HG02759 (cell line): ENCODE measurements around the gene TOR1A.
"Not testable (repeated sequence)": the region's sequence is repeated elsewhere in the genome, so short reads cannot be mapped to it uniquely, and the experiment has no call there.

ENCODE experiments used
- ATAC-seq: cut with Tn5 transposase; IDR thresholded peaks from one replicate; pipeline ENCODE4 v1.9.1; 2021; ENCODE audit warnings: mild to moderate bottlenecking, moderate library complexity; ENCODE audit not compliant: unreplicated experiment

TOR1A gene

DNA sequence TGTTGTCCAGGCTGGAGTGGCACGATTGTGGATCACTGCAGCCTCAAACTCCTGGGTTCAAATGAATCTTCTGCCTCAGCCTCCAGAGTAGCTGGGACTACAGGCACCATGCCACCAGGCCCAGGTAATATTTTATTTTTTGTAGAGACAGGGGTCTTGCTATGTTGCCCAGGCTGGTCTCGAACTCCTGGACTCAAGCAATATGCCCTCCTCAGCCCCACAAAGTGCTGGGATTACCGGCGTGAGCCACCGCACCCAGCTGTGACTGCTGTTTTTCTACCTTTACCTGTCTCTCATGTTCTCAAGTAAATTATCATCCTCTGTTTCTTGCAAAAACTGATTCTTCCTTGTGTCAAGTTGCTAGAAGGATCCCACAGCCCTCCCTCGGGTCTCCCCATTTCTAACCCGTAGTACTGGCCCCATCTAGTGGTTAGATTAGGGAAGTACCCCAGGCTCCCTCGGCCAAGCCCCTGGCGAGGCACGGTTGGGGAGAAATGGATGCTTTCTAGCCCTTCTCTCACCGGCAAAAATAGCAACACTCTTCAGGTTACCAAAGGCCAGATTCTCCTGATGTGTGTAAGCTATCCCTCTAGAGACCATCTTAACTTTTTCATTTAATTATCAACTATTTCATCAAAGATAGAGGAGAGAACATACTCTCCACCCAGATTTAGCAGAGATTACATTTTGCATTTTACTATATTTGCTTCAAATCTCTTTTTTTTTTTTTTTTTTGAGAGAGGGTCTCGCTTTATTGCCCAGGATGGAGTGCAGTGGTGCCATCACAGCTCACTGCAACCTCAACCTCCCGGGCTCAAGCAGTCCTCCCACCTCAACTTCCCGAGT is 40.2 kb downstream of the TOR1A start:
- ATAC-seq = no peak

- ATAC-seq = no peak
These were observed 42.0 kb downstream of the TOR1A start for GRCh38 chr9:129781981-129782380.

GRCh38 chr9:129781131-129781530 is 42.8 kb downstream of the TOR1A start:
- ATAC-seq = no peak

DNA sequence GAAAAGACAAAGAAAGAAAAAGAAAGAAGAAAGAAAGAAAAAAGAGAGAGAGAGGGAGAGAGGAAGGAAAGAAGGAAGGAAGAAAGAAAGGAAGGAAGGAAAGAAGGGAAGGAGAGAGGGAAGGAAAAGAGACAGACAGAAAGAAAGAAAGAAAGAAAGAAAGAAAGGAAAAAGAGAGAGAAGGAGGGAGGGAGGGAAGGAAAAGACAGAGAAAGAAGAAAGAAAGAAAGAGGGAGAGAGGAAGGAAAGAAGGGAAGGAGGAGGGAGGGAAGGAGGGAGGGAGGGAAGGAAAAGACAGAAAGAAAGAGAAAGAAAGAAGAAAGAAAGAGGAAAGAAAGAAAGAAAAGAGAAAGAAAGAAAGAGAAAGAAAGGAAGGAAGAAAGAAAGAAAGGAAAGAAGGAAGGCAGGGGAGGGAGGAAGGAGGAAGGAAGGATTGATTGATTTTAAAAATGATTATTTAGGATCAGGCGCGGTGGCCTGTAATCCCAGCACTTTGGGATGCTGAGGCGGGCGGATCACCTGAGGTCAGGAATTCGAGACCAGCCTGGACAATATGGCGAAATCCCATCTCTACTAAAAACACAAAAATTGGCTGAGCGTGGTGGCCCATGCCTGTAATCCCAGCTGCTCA is 44.3 kb downstream of the TOR1A start:
- no peak for ATAC-seq

GRCh38 chr9:129778469-129778868 is 45.5 kb downstream of the TOR1A start:
- ATAC-seq = no peak

DNA sequence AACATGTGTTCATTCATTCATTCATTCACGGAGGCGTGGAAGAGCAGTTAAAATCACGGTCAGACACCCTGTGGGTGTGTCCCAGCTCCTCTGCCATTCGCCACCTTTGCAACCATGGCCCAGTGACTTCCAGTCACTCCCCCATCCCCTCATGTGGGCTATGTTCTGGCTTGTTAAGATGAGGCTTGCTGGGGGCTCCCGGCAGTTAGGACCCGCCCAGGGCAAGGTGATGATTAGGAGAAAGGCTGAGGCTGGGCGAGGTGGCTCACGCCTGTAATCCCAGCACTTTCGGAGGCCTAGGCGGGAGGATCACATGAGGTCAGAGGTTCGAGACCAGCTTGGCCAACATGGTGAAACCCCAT is 46.2 kb downstream of the TOR1A start:
- ATAC-seq = no peak

DNA sequence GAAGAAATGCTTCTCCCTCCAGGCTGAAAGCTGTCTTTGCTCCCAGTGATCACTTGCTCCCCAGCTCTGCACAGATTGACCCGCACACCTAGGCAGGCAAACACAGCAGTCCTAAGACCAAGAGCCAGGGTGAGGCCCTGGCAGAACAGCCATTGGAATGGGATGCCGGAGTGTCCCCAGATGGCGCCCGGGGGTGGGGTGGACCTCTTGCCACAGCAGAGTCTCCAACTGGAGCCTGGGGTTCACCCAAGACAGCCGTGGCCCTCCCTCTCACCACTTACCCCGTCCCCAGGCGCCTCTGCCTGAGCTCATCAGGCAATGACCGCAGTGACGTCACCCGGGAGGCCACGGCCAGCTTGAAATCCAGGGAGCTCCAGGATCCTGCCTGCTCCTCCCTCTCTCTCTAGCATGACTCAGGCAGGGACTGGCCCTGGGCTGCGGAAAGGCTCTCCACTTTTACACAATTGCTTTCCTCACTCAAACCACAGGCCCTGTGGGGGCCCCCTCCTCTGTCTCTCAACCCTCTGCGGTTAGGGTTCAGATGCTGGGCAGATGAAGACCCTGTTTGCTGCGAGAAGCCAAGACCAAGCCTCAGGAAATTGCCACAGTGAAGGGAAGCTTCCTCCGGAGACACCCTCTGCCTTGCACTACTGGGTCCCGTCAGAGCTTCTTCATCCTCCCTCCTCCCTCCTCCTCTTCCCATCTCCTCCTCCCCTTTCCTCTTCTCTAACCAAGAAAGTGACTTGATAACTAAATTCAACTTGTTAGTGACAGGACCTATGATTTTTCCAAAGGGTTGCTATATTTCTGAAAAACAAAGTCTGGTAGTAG is 46.8 kb downstream of the TOR1A start:
- ATAC-seq = no peak

- ATAC-seq = no peak
These were observed 47.4 kb downstream of the TOR1A start for GRCh38 chr9:129776566-129776937.

- not testable (repeated sequence) for ATAC-seq
These were observed 47.8 kb downstream of the TOR1A start for GRCh38 chr9:129776096-129776495.

DNA sequence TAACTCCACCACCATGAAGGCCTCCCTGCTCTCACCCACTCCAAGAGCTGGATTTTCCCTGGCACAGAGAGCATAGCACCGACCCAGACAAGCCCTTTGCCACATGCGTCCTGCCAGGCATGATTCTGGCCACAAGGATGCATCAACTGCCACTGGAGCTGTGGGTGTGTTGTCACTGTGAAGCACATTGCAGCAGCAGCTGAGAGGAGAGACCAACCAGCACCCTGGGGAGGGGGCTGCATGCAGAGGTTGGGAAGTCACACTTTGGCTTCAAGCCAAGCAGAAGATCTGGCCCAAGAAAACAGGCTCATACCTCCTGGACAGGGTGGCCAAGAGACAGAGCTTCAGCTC is 48.5 kb downstream of the TOR1A start:
- no peak for ATAC-seq

DNA sequence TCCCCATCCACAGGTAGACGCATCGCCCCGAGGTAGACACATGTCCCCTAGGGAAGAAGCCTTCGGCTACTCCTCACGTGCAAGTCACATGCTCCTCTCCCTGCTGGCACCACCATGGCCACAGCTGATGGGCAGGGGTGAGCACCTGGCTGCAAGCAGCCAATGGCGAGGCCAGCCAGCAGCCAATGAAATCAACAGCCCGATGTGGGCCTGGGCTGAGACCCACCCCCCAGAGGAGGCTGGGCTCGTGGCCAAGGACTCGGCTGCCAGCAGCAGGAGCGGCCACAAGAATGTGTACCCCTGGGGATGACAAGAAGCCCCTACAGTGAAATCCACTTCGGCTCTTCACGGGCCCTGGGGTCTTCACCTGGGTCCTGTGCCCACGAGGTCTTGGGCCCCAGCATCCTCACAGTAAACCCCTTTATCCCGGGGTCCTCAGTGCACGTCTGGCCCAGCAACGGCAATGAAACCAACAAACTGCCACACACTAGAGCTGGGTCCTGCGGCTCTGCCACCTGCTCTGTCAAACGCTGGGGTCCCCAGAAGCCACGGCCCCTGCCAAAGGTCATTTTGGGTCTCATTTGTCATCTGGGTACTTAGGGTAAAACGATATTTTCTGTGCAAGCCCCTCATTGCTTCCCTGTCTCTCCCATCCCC is 49.0 kb downstream of the TOR1A start:
- ATAC-seq = no peak

GRCh38 chr9:129773262-129774048 is 50.5 kb downstream of the TOR1A start:
- ATAC-seq = no peak

- no peak for ATAC-seq
These were observed 53.2 kb downstream of the TOR1A start for GRCh38 chr9:129770741-129771140.

GRCh38 chr9:129769669-129770068 is 54.3 kb downstream of the TOR1A start:
- ATAC-seq = no peak

- no peak for ATAC-seq
These were observed 55.5 kb downstream of the TOR1A start for GRCh38 chr9:129768486-129768885.

- ATAC-seq = no peak
These were observed 58.1 kb downstream of the TOR1A start for GRCh38 chr9:129765764-129766317.

- no peak for ATAC-seq
These were observed 60.7 kb downstream of the TOR1A start for GRCh38 chr9:129762985-129763926.
